ENCODE data around the gene LILRB4.
"Not testable (repeated sequence)": the region's sequence is repeated elsewhere in the genome, so short reads cannot be mapped to it uniquely, and the experiment has no call there.

LILRB4 gene

GRCh38 chr19:54674021-54674617 lies 11.3 kb downstream of the LILRB4 start:
- Histone ChIP-seq H3K27me3 (ENCODE audit: insufficient read depth, poor library complexity, severe bottlenecking) (no peaks in the 10 kb centered on the region), H3K4me3 (ENCODE audit: severe bottlenecking) (no peak overlapping the region), H3K9me3 (ENCODE audit: severe bottlenecking) (no peaks in the 10 kb centered on the region), H3K4me1 (ENCODE audit: insufficient read depth, poor library complexity, severe bottlenecking) (no peaks in the 10 kb centered on the region), H3K36me3 (ENCODE audit: low read depth) (no peaks in the 10 kb centered on the region), H3K27ac (ENCODE audit: poor library complexity, severe bottlenecking) (no peak overlapping the region)
- TF ChIP-seq CTCF (IDR thresholded peaks at IDR 0.05; ENCODE audit: poor library complexity, severe bottlenecking) = peak; percentile 86
- DNase-seq (ENCODE audit: low spot score) (no peak), ATAC-seq (ENCODE audit: low read depth) (no peak)

GRCh38 chr19:54676210-54676834 lies 13.5 kb downstream of the LILRB4 start:
- not testable (repeated sequence) for ATAC-seq (ENCODE audit: low read depth); H3K4me1 ChIP-seq (ENCODE audit: insufficient read depth, poor library complexity, severe bottlenecking); H3K27ac ChIP-seq (ENCODE audit: poor library complexity, severe bottlenecking); H3K4me3 ChIP-seq (ENCODE audit: severe bottlenecking); H3K36me3 ChIP-seq (ENCODE audit: low read depth); H3K9me3 ChIP-seq (ENCODE audit: severe bottlenecking); H3K27me3 ChIP-seq (ENCODE audit: insufficient read depth, poor library complexity, severe bottlenecking); DNase-seq (ENCODE audit: low spot score)
- peak; percentile 87 for TF ChIP-seq CTCF (IDR thresholded peaks at IDR 0.05; ENCODE audit: poor library complexity, severe bottlenecking)

- Histone ChIP-seq H3K9me3 (ENCODE audit: severe bottlenecking) (no peaks in the 10 kb centered on the region), H3K4me3 (ENCODE audit: severe bottlenecking) (no peak overlapping the region), H3K27me3 (ENCODE audit: insufficient read depth, poor library complexity, severe bottlenecking) (no peaks in the 10 kb centered on the region), H3K27ac (ENCODE audit: poor library complexity, severe bottlenecking) (no peak overlapping the region), H3K4me1 (ENCODE audit: insufficient read depth, poor library complexity, severe bottlenecking) (no peaks in the 10 kb centered on the region), H3K36me3 (ENCODE audit: low read depth) (no peaks in the 10 kb centered on the region)
- no peak for TF ChIP-seq CTCF (IDR thresholded peaks at IDR 0.05; ENCODE audit: poor library complexity, severe bottlenecking)
- ATAC-seq (ENCODE audit: low read depth) = no peak
- DNase-seq (ENCODE audit: low spot score) = no peak
Observed at GRCh38 chr19:54677217-54677616, 14.4 kb downstream of the LILRB4 start.

GRCh38 chr19:54681596-54681995 lies 18.8 kb downstream of the LILRB4 start:
- not testable (repeated sequence) for H3K4me3 ChIP-seq (ENCODE audit: severe bottlenecking); H3K27ac ChIP-seq (ENCODE audit: poor library complexity, severe bottlenecking); H3K9me3 ChIP-seq (ENCODE audit: severe bottlenecking); H3K4me1 ChIP-seq (ENCODE audit: insufficient read depth, poor library complexity, severe bottlenecking); ATAC-seq (ENCODE audit: low read depth); H3K27me3 ChIP-seq (ENCODE audit: insufficient read depth, poor library complexity, severe bottlenecking); DNase-seq (ENCODE audit: low spot score); H3K36me3 ChIP-seq (ENCODE audit: low read depth)

- H3K4me3 ChIP-seq (ENCODE audit: severe bottlenecking) = no peak overlapping the region
- ATAC-seq (ENCODE audit: low read depth) = no peak
- H3K9me3 ChIP-seq (ENCODE audit: severe bottlenecking) = no peaks in the 10 kb centered on the region
- no peak overlapping the region for H3K27ac ChIP-seq (ENCODE audit: poor library complexity, severe bottlenecking)
- no peaks in the 10 kb centered on the region for H3K4me1 ChIP-seq (ENCODE audit: insufficient read depth, poor library complexity, severe bottlenecking)
- no peak for DNase-seq (ENCODE audit: low spot score)
- no peak for TF ChIP-seq CTCF (IDR thresholded peaks at IDR 0.05; ENCODE audit: poor library complexity, severe bottlenecking)
- no peaks in the 10 kb centered on the region for H3K36me3 ChIP-seq (ENCODE audit: low read depth)
- no peaks in the 10 kb centered on the region for H3K27me3 ChIP-seq (ENCODE audit: insufficient read depth, poor library complexity, severe bottlenecking)
Observed at GRCh38 chr19:54682306-54682856, 19.6 kb downstream of the LILRB4 start.
